ENCODE measurements around the gene GGA2.

Gene GGA2

DNA sequence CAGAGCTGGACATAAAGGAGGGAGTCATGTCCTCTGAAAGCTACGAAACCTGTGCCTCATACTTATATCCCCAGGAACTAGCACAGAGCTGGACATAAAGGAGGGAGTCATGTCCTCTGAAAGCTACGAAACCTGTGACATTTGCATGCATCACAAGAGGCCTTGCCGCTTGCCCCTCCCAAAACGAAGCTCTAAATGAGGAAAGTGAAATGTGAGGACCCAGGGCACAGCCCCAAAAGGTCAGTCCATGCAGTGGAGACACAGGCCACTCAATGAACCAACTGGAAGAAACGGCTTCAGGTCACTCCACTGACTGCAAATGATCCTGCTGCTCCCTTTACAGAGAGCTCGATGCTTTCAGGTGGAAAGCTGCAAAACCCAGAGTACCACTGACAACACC is 95.6 kb downstream of the GGA2 start:
- DNase-seq (ENCODE audit: low spot score): no peak
